HepG2 (cell line): ENCODE data around the gene KDM2B. TPM values are rescaled to one million over a fixed set of nuclear protein-coding genes. Genes with fewer than 3 reads are reported as not detected.

Source experiments
- ATAC-seq: fragments of 200-7000 bp; cut with Tn5 transposase; 3 replicates; pipeline ENCODE4 v1.9.1; 2020; ENCODE audit warnings: mild to moderate bottlenecking, moderate library complexity
- BruUV-seq: library from RNA; stranded (reverse); fragments of 400-500 nt; replicated peaks from 2 replicates; lab custom pipeline; 2021; lab: Mats Ljungman, UMichigan
- CTCF ChIA-PET: fragments of 300-600 bp; formaldehyde crosslinking; extraction: SDS; loops from one replicate; lab custom pipeline; 2021; ENCODE audit warnings: low total read pairs, inconsistent platforms, low intra/inter-chr PET ratio; lab: Yijun Ruan, JAX
- POLR2A ChIA-PET: fragments of 350-600 bp; sonication (Branson Sonifier 250); formaldehyde crosslinking; loops from one replicate; lab custom pipeline; 2020; ENCODE audit warnings: antibody characterized with exemption, inconsistent platforms; lab: Yijun Ruan, JAX
- DNase-seq: peaks from one replicate; pipeline ENCODE4 v3.0.0-alpha.2; 2015; ENCODE audit warnings: low spot score
- FAIRE-seq: peaks from 3 replicates; lab custom pipeline; 2011; peaks lifted over from hg19 to GRCh38; lab: Jason Lieb, UNC
- H2AFZ ChIP-seq: one replicate; pipeline ENCODE4 v1.6.1; 2011; ENCODE audit warnings: low read length, inconsistent platforms
- H3K27ac ChIP-seq: fragments of 300-600 bp; 3 replicates; pipeline ENCODE4 v1.8.0; 2011; ENCODE audit warnings: mixed run types, mild to moderate bottlenecking, mixed read lengths, low read length, inconsistent platforms; ENCODE audit not compliant: insufficient read depth; ENCODE audit errors: extremely low read length
- H3K27me3 ChIP-seq, 2 experiments: fragments of 200-600 bp in 1 of 2; 2 replicates in 1 of 2; 3 replicates in 1 of 2; pipeline versions ENCODE4 v1.6.0 to v1.8.0; 2011; ENCODE audit warnings: low read length in 2 of 2, mild to moderate bottlenecking in 2 of 2, moderate library complexity in 2 of 2, inconsistent platforms in 1 of 2; ENCODE audit not compliant: insufficient read depth in 2 of 2, control insufficient read depth in 1 of 2
- H3K36me3 ChIP-seq, 2 experiments: fragments of 200-600 bp in 1 of 2; replicated peaks in 1 of 2; 2 replicates in 1 of 2; 3 replicates in 1 of 2; pipeline versions ENCODE4 v1.5.1 to v1.8.0; 2011; ENCODE audit warnings: low read length in 2 of 2, inconsistent platforms in 1 of 2; ENCODE audit not compliant: insufficient read depth in 2 of 2, control insufficient read depth in 1 of 2
- H3K4me1 ChIP-seq: 2 replicates; pipeline ENCODE4 v1.5.1; 2012; ENCODE audit warnings: low read length, inconsistent platforms; ENCODE audit not compliant: insufficient read depth
- H3K4me2 ChIP-seq: 2 replicates; pipeline ENCODE4 v1.6.0; 2011; ENCODE audit warnings: low read depth, low read length, inconsistent platforms
- H3K4me3 ChIP-seq, 3 experiments: fragments of 200-600 bp in 1 of 3; sonication (generic), shearing (Covaris generic) in 1 of 3; replicated peaks in 1 of 3; 2 replicates each; pipeline ENCODE4 v1.5.1; 2011 to 2016; ENCODE audit warnings: low read length in 3 of 3, inconsistent platforms in 2 of 3, low read depth in 2 of 3, mild to moderate bottlenecking in 2 of 3, control low read depth in 1 of 3, mixed read lengths in 1 of 3; ENCODE audit not compliant: insufficient read depth in 1 of 3
- H3K79me2 ChIP-seq: one replicate; pipeline ENCODE4 v1.6.1; 2011; ENCODE audit warnings: low read length, inconsistent platforms; ENCODE audit not compliant: insufficient read depth
- H3K9ac ChIP-seq: 2 replicates; pipeline ENCODE4 v1.6.0; 2011; ENCODE audit warnings: mild to moderate bottlenecking, low read depth, low read length, inconsistent platforms; ENCODE audit not compliant: insufficient read depth
- H3K9me3 ChIP-seq: 2 replicates; pipeline ENCODE4 v1.5.1; 2012; ENCODE audit warnings: mild to moderate bottlenecking, low read length
- H4K20me1 ChIP-seq: 2 replicates; pipeline ENCODE4 v1.6.0; 2011; ENCODE audit warnings: inconsistent platforms, mild to moderate bottlenecking, low read length, moderate library complexity; ENCODE audit not compliant: insufficient read depth
- EEA1 ChIP-seq: sonication (generic); formaldehyde crosslinking; IDR thresholded peaks from 2 replicates; pipeline ENCODE4 v1.5.1; 2020; ENCODE audit warnings: mild to moderate bottlenecking, missing genetic modification reagents, borderline replicate concordance
- FUBP1 ChIP-seq: sonication (generic); formaldehyde crosslinking; IDR thresholded peaks from 2 replicates; pipeline ENCODE4 v1.5.1; 2020; ENCODE audit warnings: missing genetic modification reagents, mild to moderate bottlenecking, borderline replicate concordance
- HMG20B ChIP-seq: conservative IDR thresholded peaks from 2 replicates; pipeline ENCODE4 v1.6.1; 2016; ENCODE audit warnings: missing genetic modification reagents, missing compliant biosample characterization
- HMGA1 ChIP-seq: sonication (generic); formaldehyde crosslinking; conservative IDR thresholded peaks from 2 replicates; pipeline ENCODE4 v1.4.0; 2020; ENCODE audit warnings: missing genetic modification reagents
- MEIS2 ChIP-seq: sonication (generic); formaldehyde crosslinking; IDR thresholded peaks from 2 replicates; pipeline ENCODE4 v1.9.0; 2021; ENCODE audit warnings: mild to moderate bottlenecking, missing genetic modification reagents
- SIN3A ChIP-seq: IDR thresholded peaks from 2 replicates; pipeline ENCODE4 v1.6.1; 2011; ENCODE audit warnings: low read depth, mild to moderate bottlenecking, control low read depth, low read length, borderline replicate concordance
- SSRP1 ChIP-seq: IDR thresholded peaks from 2 replicates; pipeline ENCODE4 v1.6.1; 2016; ENCODE audit warnings: control low read depth
- WIZ ChIP-seq: sonication (generic); formaldehyde crosslinking; IDR thresholded peaks from 2 replicates; pipeline ENCODE4 v1.5.1; 2020; ENCODE audit warnings: mild to moderate bottlenecking, missing genetic modification reagents
- ZFP82 ChIP-seq: sonication (generic); formaldehyde crosslinking; IDR thresholded peaks from 2 replicates; pipeline ENCODE4 v1.5.1; 2020; ENCODE audit warnings: mild to moderate bottlenecking, missing genetic modification reagents, borderline replicate concordance
- ZNF180 ChIP-seq: sonication (generic); formaldehyde crosslinking; IDR thresholded peaks from 2 replicates; pipeline ENCODE4 v1.4.0; 2020; ENCODE audit warnings: low read depth, missing genetic modification reagents, borderline replicate concordance
- ZNF431 ChIP-seq: sonication (generic); formaldehyde crosslinking; IDR thresholded peaks from 2 replicates; pipeline ENCODE4 v1.9.0; 2022; ENCODE audit warnings: missing genetic modification reagents, low read depth, mild to moderate bottlenecking, borderline replicate concordance
- ZNF510 ChIP-seq: sonication (generic); formaldehyde crosslinking; IDR thresholded peaks from 2 replicates; pipeline ENCODE4 v1.4.0; 2020; ENCODE audit warnings: low read depth, mild to moderate bottlenecking, missing genetic modification reagents
- ZNF564 ChIP-seq: sonication (generic); formaldehyde crosslinking; IDR thresholded peaks from 2 replicates; pipeline ENCODE4 v1.8.1; 2023; ENCODE audit warnings: mild to moderate bottlenecking, missing genetic modification reagents
- ZNF761 ChIP-seq: sonication (generic); formaldehyde crosslinking; conservative IDR thresholded peaks from 2 replicates; pipeline ENCODE4 v1.4.0; 2020; ENCODE audit warnings: mild to moderate bottlenecking, missing genetic modification reagents
- ZNF841 ChIP-seq: sonication (generic); formaldehyde crosslinking; IDR thresholded peaks from 2 replicates; pipeline ENCODE4 v1.8.1; 2023; ENCODE audit warnings: missing genetic modification reagents, borderline replicate concordance
- WGBS: methylation state at CpG from one replicate; pipeline ENCODE4 v1.1.6; 2017; ENCODE audit warnings: low lambda C conversion rate; 5-methylcytosine and 5-hydroxymethylcytosine counted together
- in situ Hi-C: cut with HindIII; loops from 2 replicates; pipeline ENCODE4 v1.10.0; 2017; ENCODE audit warnings: low pct_unique_long_range_greater_than_20kb; ENCODE audit not compliant: extremely low pct_ligation_motif_present
- intact Hi-C: fragments of 100-400 bp; cut with micrococcal nuclease; formaldehyde crosslinking; loops from one replicate; pipeline ENCODE4 v1.10.0; 2022; ENCODE audit not compliant: unreplicated experiment
- polyA plus RNA-seq, 8 experiments: library from polyadenylated mRNA; depleted of rRNA in 3 of 8; stranded (reverse) in 7 of 8; unstranded in 1 of 8; fragments of >200 nt; fragmentation: Illumina TruSeq in 4 of 8; extraction: Trizol in 4 of 8; gene quantifications; 2 replicates each; pipeline versions ENCODE4 v1.2.1 to v1.2.3, GENCODE V29; 2011 to 2016; ENCODE audit warnings: low read depth in 4 of 8, missing spikeins in 1 of 8, mixed read lengths in 1 of 8; ENCODE audit not compliant: insufficient read depth in 1 of 8
- total RNA-seq, 5 experiments: library from RNA; depleted of rRNA; stranded (reverse); fragments of >200 nt; fragmentation: Illumina TruSeq; extraction: Trizol; gene quantifications; 2 replicates each; pipeline ENCODE4 v1.2.3, GENCODE V29; 2016; ENCODE audit warnings: low read depth in 1 of 5
- TF ChIP-seq, protein P1 (sequence below): sonication (generic); formaldehyde crosslinking; IDR thresholded peaks from 2 replicates; pipeline ENCODE4 v1.4.0; 2020; ENCODE audit warnings: missing genetic modification reagents, mild to moderate bottlenecking, borderline replicate concordance
- TF ChIP-seq, protein P2 (sequence below): sonication (generic); formaldehyde crosslinking; IDR thresholded peaks from 2 replicates; pipeline ENCODE4 v1.5.0; 2020; ENCODE audit warnings: missing genetic modification reagents, mild to moderate bottlenecking, borderline replicate concordance
- TF ChIP-seq, protein P3 (sequence below): sonication (generic); formaldehyde crosslinking; IDR thresholded peaks from 2 replicates; pipeline ENCODE4 v1.4.0; 2020; ENCODE audit warnings: missing genetic modification reagents, mild to moderate bottlenecking, borderline replicate concordance

The KDM2B gene
- total and polyA plus RNA-seq, 2 of the 13 experiments (the other 11 are each of a cell fraction or from before 2014, with no cell fraction given) = 17.5 to 26.1 TPM

DNA sequence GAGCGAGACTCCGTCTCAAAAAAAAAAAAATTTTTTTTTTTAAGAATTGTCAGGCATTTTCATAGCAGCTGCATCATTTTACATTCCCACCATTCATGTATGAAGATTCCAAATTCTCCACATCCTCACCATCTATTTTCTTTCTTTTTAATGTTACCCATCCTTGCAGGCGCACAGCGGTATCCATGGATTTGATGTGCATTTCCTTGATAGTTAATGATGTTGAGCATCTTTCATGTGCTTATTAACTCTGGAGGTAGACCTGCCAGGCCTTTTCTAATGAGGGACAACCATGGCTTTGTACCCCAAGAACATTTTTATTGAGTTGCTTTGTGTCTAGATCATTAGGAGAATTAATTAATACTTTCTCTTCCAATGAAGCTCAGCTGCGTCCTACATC lies 182.5 kb downstream of the KDM2B start (continued):
- TF ChIP-seq EEA1 (no peak), SIN3A (no peak), WIZ (CRISPR knock-in tag) (no peak)

DNA sequence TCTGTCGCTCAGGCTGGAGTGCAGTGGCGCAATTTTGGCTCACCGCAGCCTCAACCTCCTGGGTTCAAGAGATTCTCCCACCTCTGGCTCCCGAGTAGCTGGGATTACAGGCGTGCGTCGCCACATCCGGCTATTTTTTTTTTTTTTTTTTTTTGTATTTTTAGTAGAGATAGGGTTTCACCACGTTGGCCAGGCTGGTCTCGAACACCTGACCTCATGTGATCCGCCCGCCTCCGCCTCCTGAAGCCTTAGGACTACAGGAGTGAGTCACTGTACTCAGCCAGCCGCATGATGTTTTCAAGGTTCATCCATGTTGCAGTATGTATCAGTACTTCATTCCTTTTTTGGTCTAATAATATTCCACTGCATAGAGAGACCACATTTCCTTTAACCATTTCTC lies 183.3 kb downstream of the KDM2B start:
- ATAC-seq (no peak), FAIRE-seq (no peak), DNase-seq (no peak)
- no peak overlapping the region for H3K27ac ChIP-seq
- H3K4me3 ChIP-seq = no peak overlapping the region
- in situ Hi-C loops (no loop called here), intact Hi-C loops (no loop called here)
- ChIA-PET CTCF (no interaction called here), POLR2A (no interaction called here)
- H3K27me3 ChIP-seq = no peaks in the 10 kb centered on the region; a peak in 1 of 5 replicates
- H3K4me1 ChIP-seq = peaks cover 26% of the 10 kb centered on the region
- no TSS peak for BruUV-seq
- no peaks in the 10 kb centered on the region; a peak in 1 of 5 replicates for H3K36me3 ChIP-seq
- H3K79me2 ChIP-seq = peaks cover 24% of the 10 kb centered on the region
- H3K9ac ChIP-seq = no peak overlapping the region
- 93% methylated on average over 14 of the region's 14 CpGs for WGBS
- no peaks in the 10 kb centered on the region; the same call in 1 of the 2 replicates for H4K20me1 ChIP-seq
- H2AFZ ChIP-seq = no peak overlapping the region
- no peaks in the 10 kb centered on the region for H3K9me3 ChIP-seq
- no peak overlapping the region for H3K4me2 ChIP-seq
- TF ChIP-seq HMG20B (CRISPR knock-in tag) (no peak), HMGA1 (CRISPR knock-in tag) (no peak), ZNF841 (no peak), ZNF510 (CRISPR knock-in tag) (no peak), ZNF761 (CRISPR knock-in tag) (no peak), ZNF564 (CRISPR knock-in tag) (no peak), FUBP1 (no peak), ZNF180 (CRISPR knock-in tag) (no peak), SSRP1 (CRISPR knock-in tag) (no peak), ZNF431 (CRISPR knock-in tag) (no peak), MEIS2 (CRISPR knock-in tag) (no peak), ZFP82 (CRISPR knock-in tag) (no peak)
- TF ChIP-seq, protein P1, sequence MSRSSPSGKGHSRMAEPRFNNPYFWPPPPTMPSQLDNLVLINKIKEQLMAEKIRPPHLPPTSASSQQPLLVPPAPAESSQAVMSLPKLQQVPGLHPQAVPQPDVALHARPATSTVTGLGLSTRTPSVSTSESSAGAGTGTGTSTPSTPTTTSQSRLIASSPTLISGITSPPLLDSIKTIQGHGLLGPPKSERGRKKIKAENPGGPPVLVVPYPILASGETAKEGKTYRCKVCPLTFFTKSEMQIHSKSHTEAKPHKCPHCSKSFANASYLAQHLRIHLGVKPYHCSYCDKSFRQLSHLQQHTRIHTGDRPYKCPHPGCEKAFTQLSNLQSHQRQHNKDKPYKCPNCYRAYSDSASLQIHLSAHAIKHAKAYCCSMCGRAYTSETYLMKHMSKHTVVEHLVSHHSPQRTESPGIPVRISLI (CRISPR knock-in tag) = no peak
- TF ChIP-seq, protein P2, sequence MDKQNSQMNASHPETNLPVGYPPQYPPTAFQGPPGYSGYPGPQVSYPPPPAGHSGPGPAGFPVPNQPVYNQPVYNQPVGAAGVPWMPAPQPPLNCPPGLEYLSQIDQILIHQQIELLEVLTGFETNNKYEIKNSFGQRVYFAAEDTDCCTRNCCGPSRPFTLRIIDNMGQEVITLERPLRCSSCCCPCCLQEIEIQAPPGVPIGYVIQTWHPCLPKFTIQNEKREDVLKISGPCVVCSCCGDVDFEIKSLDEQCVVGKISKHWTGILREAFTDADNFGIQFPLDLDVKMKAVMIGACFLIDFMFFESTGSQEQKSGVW (CRISPR knock-in tag) = no peak
- TF ChIP-seq, protein P3, sequence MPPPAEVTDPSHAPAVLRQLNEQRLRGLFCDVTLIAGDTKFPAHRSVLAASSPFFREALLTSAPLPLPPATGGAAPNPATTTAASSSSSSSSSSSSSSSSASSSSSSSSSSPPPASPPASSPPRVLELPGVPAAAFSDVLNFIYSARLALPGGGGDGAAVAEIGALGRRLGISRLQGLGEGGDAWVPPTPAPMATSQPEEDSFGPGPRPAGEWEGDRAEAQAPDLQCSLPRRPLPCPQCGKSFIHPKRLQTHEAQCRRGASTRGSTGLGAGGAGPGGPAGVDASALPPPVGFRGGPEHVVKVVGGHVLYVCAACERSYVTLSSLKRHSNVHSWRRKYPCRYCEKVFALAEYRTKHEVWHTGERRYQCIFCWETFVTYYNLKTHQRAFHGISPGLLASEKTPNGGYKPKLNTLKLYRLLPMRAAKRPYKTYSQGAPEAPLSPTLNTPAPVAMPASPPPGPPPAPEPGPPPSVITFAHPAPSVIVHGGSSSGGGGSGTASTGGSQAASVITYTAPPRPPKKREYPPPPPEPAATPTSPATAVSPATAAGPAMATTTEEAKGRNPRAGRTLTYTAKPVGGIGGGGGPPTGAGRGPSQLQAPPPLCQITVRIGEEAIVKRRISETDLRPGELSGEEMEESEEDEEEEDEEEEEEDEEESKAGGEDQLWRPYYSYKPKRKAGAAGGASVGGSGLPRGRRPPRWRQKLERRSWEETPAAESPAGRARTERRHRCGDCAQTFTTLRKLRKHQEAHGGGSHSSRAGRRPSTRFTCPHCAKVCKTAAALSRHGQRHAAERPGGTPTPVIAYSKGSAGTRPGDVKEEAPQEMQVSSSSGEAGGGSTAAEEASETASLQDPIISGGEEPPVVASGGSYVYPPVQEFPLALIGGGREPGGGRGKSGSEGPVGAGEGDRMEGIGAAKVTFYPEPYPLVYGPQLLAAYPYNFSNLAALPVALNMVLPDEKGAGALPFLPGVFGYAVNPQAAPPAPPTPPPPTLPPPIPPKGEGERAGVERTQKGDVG (CRISPR knock-in tag) = no peak
